HG03575 (cell line): ENCODE data around the gene BPIFB4.

Experiments
- ATAC-seq: cut with Tn5 transposase; IDR thresholded peaks from one replicate; pipeline ENCODE4 v1.9.1; 2021; ENCODE audit not compliant: unreplicated experiment, insufficient number of reproducible peaks, low FRiP score; ENCODE audit errors: extremely low read depth

BPIFB4 gene

DNA sequence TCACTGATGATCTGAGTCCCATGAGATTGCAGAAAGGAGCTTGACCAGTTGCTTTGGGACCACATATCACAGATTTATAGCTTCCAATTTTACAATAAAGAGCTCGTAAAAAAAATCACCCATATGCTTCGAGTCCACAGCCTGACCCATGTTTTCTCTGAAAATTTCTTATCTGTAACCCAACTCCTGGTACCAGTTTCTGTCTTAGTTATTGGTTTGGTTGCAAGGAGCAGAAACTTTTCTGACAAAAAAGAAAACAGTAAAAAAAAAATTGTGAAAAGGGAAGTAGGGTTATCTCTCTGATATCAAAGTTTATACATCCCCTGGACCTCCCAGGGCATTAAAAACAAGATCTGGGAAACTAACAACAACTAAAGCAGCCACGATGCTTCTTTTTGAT lies 57.8 kb downstream of the BPIFB4 start:
- no peak for ATAC-seq

DNA sequence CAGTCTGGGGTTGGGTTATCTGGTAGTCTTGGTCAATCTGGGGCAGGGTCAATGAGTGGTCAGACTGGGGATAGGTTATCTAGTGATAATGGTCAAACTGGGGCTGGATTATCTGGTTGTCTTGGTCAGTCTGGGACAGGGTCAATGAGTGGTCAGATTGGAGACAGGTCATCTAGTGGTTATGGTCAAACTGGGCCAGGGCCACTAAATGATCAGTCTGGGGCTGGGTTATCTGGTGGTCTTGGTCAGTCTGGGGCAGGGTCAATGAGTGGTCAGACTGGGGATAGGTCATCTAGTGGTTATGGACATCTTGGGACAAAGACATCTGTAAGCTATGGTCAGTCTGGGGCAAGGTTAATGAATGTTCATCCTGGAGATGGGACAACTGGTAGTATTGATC lies 60.0 kb downstream of the BPIFB4 start:
- no peak for ATAC-seq

DNA sequence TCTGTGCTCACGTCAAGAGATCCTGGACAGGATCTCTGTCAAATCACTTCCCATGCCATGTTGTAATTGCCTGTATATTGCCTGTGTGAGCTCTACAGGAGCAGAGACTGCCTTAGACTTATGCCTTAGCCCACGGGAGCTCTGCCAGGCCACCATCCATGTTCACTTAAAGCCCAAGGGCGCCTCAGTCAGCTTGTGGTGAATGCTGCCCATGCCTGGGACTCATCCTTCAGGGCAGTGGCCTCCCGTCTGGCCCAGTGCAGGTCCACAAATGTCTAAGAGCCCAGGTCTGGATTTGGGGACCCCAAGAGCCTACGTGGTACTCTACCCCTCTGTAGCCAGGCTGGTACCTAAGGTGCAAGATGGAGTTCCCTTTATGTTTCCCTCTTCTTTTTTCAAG lies 66.1 kb downstream of the BPIFB4 start:
- no peak for ATAC-seq

DNA sequence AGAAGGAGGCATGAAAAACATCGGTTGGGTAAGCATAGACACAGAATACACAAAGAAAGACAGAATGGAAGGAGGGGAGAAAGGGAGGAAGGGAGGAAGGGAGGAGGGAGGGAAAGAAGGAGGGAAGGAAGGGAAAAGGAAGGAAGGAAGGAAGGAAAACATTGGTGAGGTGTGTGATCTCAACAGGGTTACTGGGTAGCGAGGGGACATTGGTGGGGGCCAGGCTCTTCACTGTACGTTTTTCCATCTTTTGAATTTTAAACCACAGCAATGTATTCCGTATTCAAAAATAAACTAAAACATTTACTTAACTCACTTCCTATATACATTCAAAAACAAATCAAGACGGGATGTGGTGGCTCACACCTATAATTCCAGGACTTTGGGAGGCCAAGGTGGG lies 67.9 kb downstream of the BPIFB4 start:
- ATAC-seq = no peak

DNA sequence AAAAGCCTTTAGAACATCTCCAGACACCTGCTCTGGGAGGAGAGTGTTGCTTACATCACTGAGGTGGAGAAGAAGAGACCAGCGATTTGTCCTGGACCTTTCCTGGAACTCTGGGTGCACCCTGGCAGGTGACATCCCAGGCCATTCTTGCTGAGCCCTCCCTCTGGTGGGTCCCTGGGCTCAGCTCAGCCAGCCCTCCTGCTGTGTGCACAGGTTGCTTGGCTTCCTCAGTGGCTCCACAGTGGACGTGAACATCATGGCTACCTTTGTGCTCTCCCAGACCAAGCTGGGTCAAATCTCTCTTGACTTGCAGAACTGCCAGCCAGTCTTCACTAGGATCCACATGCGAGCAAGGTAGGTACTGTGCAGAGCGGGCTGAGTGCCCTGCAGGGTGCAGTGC lies 68.6 kb downstream of the BPIFB4 start:
- ATAC-seq = no peak

DNA sequence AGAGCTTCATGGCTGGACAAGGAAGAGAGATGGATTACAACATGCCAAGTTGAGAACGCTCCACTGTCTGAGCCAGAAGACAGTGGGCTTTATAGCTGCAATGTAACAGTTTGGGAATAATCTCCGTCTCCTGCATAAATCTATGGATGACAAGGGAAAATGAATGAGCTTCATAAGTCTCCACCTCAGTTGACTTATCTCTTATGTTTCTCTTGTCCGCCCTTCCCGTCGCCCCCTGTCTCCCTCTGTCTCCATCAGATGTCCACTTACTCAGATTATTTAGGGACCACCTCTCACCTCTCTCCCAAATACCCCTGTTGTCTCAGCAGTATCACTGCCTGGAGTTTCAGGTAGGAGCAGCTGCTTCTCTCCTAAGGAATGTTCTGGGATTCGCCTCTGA lies 74.8 kb downstream of the BPIFB4 start:
- no peak for ATAC-seq

DNA sequence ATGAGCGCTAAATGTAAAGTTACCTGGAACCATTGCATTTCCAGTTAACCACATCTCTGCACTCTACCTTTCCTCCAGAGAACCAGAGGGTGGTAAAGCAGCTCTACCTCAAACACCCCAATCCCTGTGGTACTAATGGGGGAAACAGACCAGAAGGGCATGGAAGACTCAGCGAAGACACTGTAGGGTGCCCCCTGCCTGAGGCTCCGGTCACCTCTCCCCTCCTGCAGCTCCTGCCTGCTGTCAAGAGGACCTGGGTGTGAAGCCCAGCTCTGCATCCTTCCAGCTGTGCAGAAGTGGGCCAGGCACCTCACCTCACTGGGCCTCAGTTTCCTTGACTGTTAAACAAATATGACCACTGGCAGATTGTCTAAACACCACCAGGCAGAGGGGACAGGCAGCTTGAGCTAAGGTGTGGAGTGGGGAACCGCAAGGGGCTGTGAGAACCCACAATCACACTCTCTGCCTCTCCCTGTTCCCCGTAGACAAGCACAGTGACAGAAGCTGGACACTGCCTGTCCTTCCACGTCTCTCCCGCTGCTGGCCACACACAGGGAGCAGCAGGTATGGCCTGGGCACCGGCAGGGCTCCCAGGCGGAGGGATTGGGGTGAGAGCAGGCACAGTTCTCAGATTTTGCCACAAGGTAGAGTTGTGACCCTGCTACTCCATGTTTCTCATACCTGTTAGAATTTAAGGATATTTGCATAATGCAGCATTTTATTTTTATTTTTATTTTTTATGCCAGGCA lies 79.4 kb downstream of the BPIFB4 start:
- no peak for ATAC-seq

DNA sequence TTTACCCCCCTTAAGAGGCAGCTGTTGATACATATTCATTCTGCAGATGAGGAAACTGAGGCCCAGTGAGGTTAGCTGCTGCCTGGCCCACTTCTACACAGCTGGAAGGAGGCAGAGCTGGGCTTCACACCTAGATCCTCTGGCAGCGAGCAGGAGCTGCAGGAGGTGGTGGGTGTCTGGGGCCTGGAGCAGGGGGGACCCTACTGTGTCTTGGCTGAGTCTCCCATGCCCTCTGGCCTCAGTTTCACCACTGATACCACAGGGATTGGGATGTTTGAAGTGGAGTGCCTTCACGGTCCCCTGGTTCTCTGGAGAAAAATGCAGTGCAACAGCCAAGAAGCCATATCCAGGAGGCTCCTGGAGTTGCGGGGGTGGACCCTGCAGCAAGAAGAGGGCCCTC lies 80.3 kb downstream of the BPIFB4 start:
- no peak for ATAC-seq

DNA sequence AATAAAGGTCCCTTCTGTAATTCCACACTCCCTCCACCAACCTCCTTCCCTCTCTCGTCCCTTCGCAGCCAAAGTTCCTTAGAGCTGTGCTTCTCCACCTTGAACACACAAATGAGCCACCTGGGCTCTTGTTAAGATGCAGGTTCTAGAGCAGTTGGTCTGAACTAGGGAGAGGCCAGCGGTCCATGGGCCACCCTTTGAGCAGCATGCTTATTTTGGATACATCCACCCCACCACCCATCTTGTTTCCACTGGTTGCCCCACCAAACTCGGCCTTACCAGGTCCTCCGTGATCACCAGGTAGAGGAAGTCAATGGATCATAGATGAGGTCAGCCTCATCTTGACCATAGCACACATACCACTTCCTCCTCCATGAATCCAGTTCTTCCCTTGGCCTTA lies 81.2 kb downstream of the BPIFB4 start:
- no peak for ATAC-seq
